HEK293 (cell line): ENCODE results near the gene VIPR2.

ENCODE experiments used
- CTCF ChIP-seq: fragments of 450-650 bp; formaldehyde crosslinking; IDR thresholded peaks from 2 replicates; pipeline ENCODE4 v1.5.1; 2016; ENCODE audit warnings: missing biosample characterization, missing genetic modification characterization
- HOXD13 ChIP-seq: sonication (generic); formaldehyde crosslinking; IDR thresholded peaks from 2 replicates; pipeline ENCODE4 v1.8.0; 2022; ENCODE audit warnings: missing genetic modification reagents, borderline replicate concordance
- REST ChIP-seq: fragments of 450-650 bp; formaldehyde crosslinking; IDR thresholded peaks from 2 replicates; pipeline ENCODE4 v1.5.1; 2016; ENCODE audit warnings: missing biosample characterization, missing genetic modification characterization
- ZNF24 ChIP-seq: fragments of 450-650 bp; formaldehyde crosslinking; IDR thresholded peaks from 2 replicates; pipeline ENCODE4 v1.5.1; 2016; ENCODE audit warnings: missing biosample characterization, missing genetic modification characterization
- ZNF274 ChIP-seq, 2 experiments: fragments of 200-500 bp in 1 of 2; fragments of 450-650 bp in 1 of 2; sonication (Bioruptor generic) in 1 of 2; formaldehyde crosslinking in 1 of 2; IDR thresholded peaks; 2 replicates each; pipeline versions ENCODE4 v1.5.1 to v1.6.1; 2014 to 2016; ENCODE audit warnings: borderline replicate concordance in 1 of 2, inconsistent platforms in 1 of 2, low read length in 1 of 2, missing biosample characterization in 1 of 2, missing genetic modification characterization in 1 of 2
- ZNF645 ChIP-seq: fragments of 450-650 bp; formaldehyde crosslinking; IDR thresholded peaks from 2 replicates; pipeline ENCODE4; 2016; ENCODE audit warnings: missing biosample characterization, missing genetic modification characterization

GRCh38 chr7:159066816-159067575 is 77.7 kb downstream of the VIPR2 start:
- TF ChIP-seq ZNF24 (tag by site-specific recombination): no peak
- no peak for TF ChIP-seq ZNF274 (IDR thresholded peaks at IDR 0.05; ENCODE audit: low read length)
- no peak for TF ChIP-seq ZNF274 (tag by site-specific recombination; IDR thresholded peaks at IDR 0.05; ENCODE audit: borderline replicate concordance)
- no peak for TF ChIP-seq HOXD13
- TF ChIP-seq ZNF645 (tag by site-specific recombination): no peak
- no peak for TF ChIP-seq CTCF (tag by site-specific recombination)
- TF ChIP-seq REST (tag by site-specific recombination): no peak
